IMR-90 (cell line): ENCODE data around the gene LHPP. TPM values are rescaled to one million over a fixed set of nuclear protein-coding genes. Genes with fewer than 3 reads are reported as not detected.

Experiments used
- ATAC-seq: fragments of 200-7000 bp; cut with Tn5 transposase; 2 replicates; pipeline ENCODE4 v1.9.1; 2020; ENCODE audit warnings: low read depth, mild to moderate bottlenecking, moderate library complexity
- BruUV-seq: library from RNA; stranded (reverse); fragments of 400-500 nt; replicated peaks from 2 replicates; lab custom pipeline; 2021; lab: Mats Ljungman, UMichigan
- CTCF ChIA-PET: fragments of 300-600 bp; formaldehyde crosslinking; extraction: SDS; loops from one replicate; lab custom pipeline; 2021; ENCODE audit warnings: antibody characterized with exemption; lab: Yijun Ruan, JAX
- POLR2A ChIA-PET: fragments of 300-600 bp; sonication (Branson Sonifier 250); formaldehyde crosslinking; loops from one replicate; lab custom pipeline; 2022; ENCODE audit warnings: antibody characterized with exemption; ENCODE audit not compliant: unreplicated experiment; lab: Charles Lee
- DNase-seq: peaks from one replicate; pipeline ENCODE4 v3.0.0; 2013
- H2AFZ ChIP-seq: replicated peaks from 2 replicates; pipeline ENCODE3; 2013; ENCODE audit warnings: low read length, mild to moderate bottlenecking; ENCODE audit not compliant: poor library complexity
- H2AK5ac ChIP-seq: 2 replicates; pipeline ENCODE4 v1.6.1; 2013; ENCODE audit warnings: low read depth, low read length, inconsistent platforms
- H2AK9ac ChIP-seq: replicated peaks from 2 replicates; pipeline ENCODE3; 2013; ENCODE audit warnings: mild to moderate bottlenecking, low read depth, low read length, moderate library complexity; ENCODE audit not compliant: poor library complexity
- H2BK120ac ChIP-seq: 2 replicates; pipeline ENCODE4 v1.6.1; 2013; ENCODE audit warnings: low read depth, low read length, inconsistent platforms
- H2BK15ac ChIP-seq: 3 replicates; pipeline ENCODE4 v1.6.1; 2013; ENCODE audit warnings: low read depth, low read length, inconsistent platforms
- H2BK20ac ChIP-seq: 2 replicates; pipeline ENCODE4 v1.6.1; 2013; ENCODE audit warnings: low read depth, mild to moderate bottlenecking, inconsistent platforms, low read length, moderate library complexity
- H2BK5ac ChIP-seq: 2 replicates; pipeline ENCODE4 v1.6.1; 2013; ENCODE audit warnings: mild to moderate bottlenecking, low read depth, low read length, inconsistent platforms; ENCODE audit not compliant: poor library complexity, severe bottlenecking
- H3K14ac ChIP-seq: replicated peaks from 2 replicates; pipeline ENCODE4 v1.6.1; 2013; ENCODE audit warnings: low read depth, low read length, inconsistent platforms
- H3K18ac ChIP-seq: 2 replicates; pipeline ENCODE4 v1.6.1; 2013; ENCODE audit warnings: low read depth, low read length, control low read depth
- H3K23ac ChIP-seq: 2 replicates; pipeline ENCODE4 v1.6.1; 2013; ENCODE audit warnings: low read depth, low read length, inconsistent platforms
- H3K27ac ChIP-seq: 2 replicates; pipeline ENCODE4 v1.5.1; 2013; ENCODE audit warnings: mild to moderate bottlenecking, control low read depth, low read length; ENCODE audit not compliant: insufficient read depth
- H3K27me3 ChIP-seq: 2 replicates; pipeline ENCODE4 v1.6.1; 2013; ENCODE audit warnings: low read length; ENCODE audit not compliant: control insufficient read depth, insufficient read depth
- H3K36me3 ChIP-seq: 2 replicates; pipeline ENCODE4 v1.6.1; 2013; ENCODE audit warnings: low read length, mixed read lengths; ENCODE audit not compliant: control insufficient read depth, insufficient read depth
- H3K4ac ChIP-seq: 2 replicates; pipeline ENCODE4 v1.6.1; 2013; ENCODE audit warnings: low read depth, low read length, inconsistent platforms
- H3K4me1 ChIP-seq: 2 replicates; pipeline ENCODE4 v1.6.1; 2013; ENCODE audit warnings: low read length, mixed read lengths; ENCODE audit not compliant: control insufficient read depth, insufficient read depth
- H3K4me2 ChIP-seq: 2 replicates; pipeline ENCODE4 v1.6.1; 2013; ENCODE audit warnings: low read depth, mild to moderate bottlenecking, control low read depth, low read length, moderate library complexity
- H3K4me3 ChIP-seq: 2 replicates; pipeline ENCODE4 v1.5.1; 2013; ENCODE audit warnings: low read depth, mild to moderate bottlenecking, control low read depth, low read length, moderate library complexity; ENCODE audit not compliant: insufficient read depth
- H3K56ac ChIP-seq: 2 replicates; pipeline ENCODE4 v1.6.1; 2013; ENCODE audit warnings: low read length, inconsistent platforms; ENCODE audit not compliant: insufficient read depth; ENCODE audit errors: extremely low read depth
- H3K79me1 ChIP-seq, 2 experiments: 2 replicates each; pipeline ENCODE4 v1.6.1; 2013; ENCODE audit warnings: low read length in 2 of 2, inconsistent platforms in 1 of 2, low read depth in 1 of 2
- H3K9ac ChIP-seq: 2 replicates; pipeline ENCODE4 v1.6.1; 2013; ENCODE audit warnings: low read depth, low read length, control low read depth
- H3K9me1 ChIP-seq: 2 replicates; pipeline ENCODE4 v1.6.1; 2013; ENCODE audit warnings: low read length, inconsistent platforms; ENCODE audit not compliant: insufficient read depth
- H3K9me3 ChIP-seq: 2 replicates; pipeline ENCODE4 v1.6.1; 2013; ENCODE audit warnings: low read length; ENCODE audit not compliant: control insufficient read depth, insufficient read depth
- H4K20me1 ChIP-seq: 2 replicates; pipeline ENCODE4 v1.6.1; 2013; ENCODE audit warnings: low read length, inconsistent platforms; ENCODE audit not compliant: insufficient read depth
- H4K5ac ChIP-seq: 2 replicates; pipeline ENCODE4 v1.6.1; 2013; ENCODE audit warnings: mild to moderate bottlenecking, low read depth, low read length, control low read depth
- H4K8ac ChIP-seq, 2 experiments: 2 replicates each; pipeline ENCODE4 v1.6.1; 2013; ENCODE audit warnings: low read depth in 2 of 2, low read length in 2 of 2, control low read depth in 1 of 2, inconsistent platforms in 1 of 2
- H4K91ac ChIP-seq: 2 replicates; pipeline ENCODE4 v1.6.1; 2013; ENCODE audit warnings: low read depth, low read length, inconsistent platforms; ENCODE audit not compliant: insufficient read depth
- BHLHE40 ChIP-seq: fragments of 150-350 bp; IDR thresholded peaks from 2 replicates; pipeline ENCODE4 v1.6.1; 2016; ENCODE audit warnings: mild to moderate bottlenecking, low read depth, low read length
- CEBPB ChIP-seq: IDR thresholded peaks from 2 replicates; pipeline ENCODE4 v1.6.1; 2012; ENCODE audit warnings: low read depth, low read length, improper control_type of control experiment
- CHD1 ChIP-seq: IDR thresholded peaks from 2 replicates; pipeline ENCODE4 v1.6.1; 2012; ENCODE audit warnings: low read depth, low read length, improper control_type of control experiment
- CTCF ChIP-seq: conservative IDR thresholded peaks from 2 replicates; pipeline ENCODE4 v1.5.1; 2012; ENCODE audit warnings: mild to moderate bottlenecking, low read depth, low read length, improper control_type of control experiment
- ELK1 ChIP-seq: fragments of 150-350 bp; IDR thresholded peaks from 2 replicates; pipeline ENCODE4 v1.6.1; 2016; ENCODE audit warnings: low read depth, mild to moderate bottlenecking, low read length, moderate library complexity, borderline replicate concordance
- FOS ChIP-seq: fragments of 150-350 bp; IDR thresholded peaks from 2 replicates; pipeline ENCODE4 v1.6.1; 2016; ENCODE audit warnings: low read depth, low read length
- MAFK ChIP-seq: IDR thresholded peaks from 2 replicates; pipeline ENCODE4 v1.6.1; 2012; ENCODE audit warnings: low read depth, low read length, improper control_type of control experiment
- MAZ ChIP-seq: IDR thresholded peaks from 2 replicates; pipeline ENCODE4 v1.6.1; 2012; ENCODE audit warnings: low read depth, mild to moderate bottlenecking, low read length, improper control_type of control experiment, moderate library complexity, borderline replicate concordance
- MXI1 ChIP-seq: IDR thresholded peaks from 2 replicates; pipeline ENCODE4 v1.6.1; 2012; ENCODE audit warnings: low read depth, mild to moderate bottlenecking, low read length, moderate library complexity, borderline replicate concordance
- NFE2L2 ChIP-seq: fragments of 150-350 bp; IDR thresholded peaks from 2 replicates; pipeline ENCODE4 v1.6.1; 2016; ENCODE audit warnings: low read depth, mild to moderate bottlenecking, low read length
- POLR2A ChIP-seq: IDR thresholded peaks from 2 replicates; pipeline ENCODE4 v1.6.1; 2012; ENCODE audit warnings: mild to moderate bottlenecking, low read depth, low read length
- RAD21 ChIP-seq: IDR thresholded peaks from 2 replicates; pipeline ENCODE4 v1.6.1; 2012; ENCODE audit warnings: low read length, improper control_type of control experiment
- RCOR1 ChIP-seq: IDR thresholded peaks from 2 replicates; pipeline ENCODE4 v1.6.1; 2012; ENCODE audit warnings: mild to moderate bottlenecking, low read length, improper control_type of control experiment; ENCODE audit not compliant: insufficient replicate concordance
- RFX5 ChIP-seq: IDR thresholded peaks from 2 replicates; pipeline ENCODE4 v1.8.0; 2012; ENCODE audit warnings: low read depth, mild to moderate bottlenecking, low read length, moderate library complexity
- SMC3 ChIP-seq: fragments of 150-350 bp; IDR thresholded peaks from 2 replicates; pipeline ENCODE4 v1.6.1; 2016; ENCODE audit warnings: low read depth, mild to moderate bottlenecking, antibody characterized with exemption, low read length, moderate library complexity
- USF2 ChIP-seq: fragments of 150-350 bp; IDR thresholded peaks from 2 replicates; pipeline ENCODE4 v1.6.1; 2017; ENCODE audit warnings: mild to moderate bottlenecking, antibody characterized with exemption, low read length, low read depth
- WGBS, 2 experiments: methylation state at CpG; one replicate each; pipeline versions ENCODE4 v1.1.5 to v1.1.7; 2013; ENCODE audit warnings: missing lambda C conversion rate in 2 of 2; ENCODE audit not compliant: insufficient read length in 1 of 2; ENCODE audit errors: extremely low coverage in 2 of 2; 5-methylcytosine and 5-hydroxymethylcytosine counted together
- dilution Hi-C: fragments of 300-500 bp; cut with HindIII; formaldehyde crosslinking; loops from one replicate; pipeline ENCODE4 v1.14.3; 2018; ENCODE audit warnings: low sequenced_read_pairs; ENCODE audit not compliant: unreplicated experiment
- in situ Hi-C: fragments of 300-500 bp; cut with MboI; formaldehyde crosslinking; loops from 3 replicates; pipeline ENCODE4 v1.14.3; 2019; ENCODE audit warnings: low sequenced_read_pairs, inconsistent platforms, mixed read lengths
- intact Hi-C: fragments of 100-400 bp; cut with micrococcal nuclease; formaldehyde crosslinking; loops from 2 replicates; pipeline ENCODE4 v1.10.0; 2022
- polyA plus RNA-seq, 3 experiments: library from polyadenylated mRNA; depleted of rRNA; stranded (reverse); fragments of >200 nt; gene quantifications; 2 replicates each; pipeline ENCODE4 v1.2.3, GENCODE V29; 2012; ENCODE audit warnings: low replicate concordance in 1 of 3
- total RNA-seq: library from RNA; depleted of rRNA; stranded (reverse); fragments of >200 nt; gene quantifications from 2 replicates; pipeline ENCODE4 v1.2.3, GENCODE V29; 2012

Gene LHPP
- total and polyA plus RNA-seq, 2 of the 4 experiments (the other 2 are of a cell fraction): 2.7 to 8.3 TPM

DNA sequence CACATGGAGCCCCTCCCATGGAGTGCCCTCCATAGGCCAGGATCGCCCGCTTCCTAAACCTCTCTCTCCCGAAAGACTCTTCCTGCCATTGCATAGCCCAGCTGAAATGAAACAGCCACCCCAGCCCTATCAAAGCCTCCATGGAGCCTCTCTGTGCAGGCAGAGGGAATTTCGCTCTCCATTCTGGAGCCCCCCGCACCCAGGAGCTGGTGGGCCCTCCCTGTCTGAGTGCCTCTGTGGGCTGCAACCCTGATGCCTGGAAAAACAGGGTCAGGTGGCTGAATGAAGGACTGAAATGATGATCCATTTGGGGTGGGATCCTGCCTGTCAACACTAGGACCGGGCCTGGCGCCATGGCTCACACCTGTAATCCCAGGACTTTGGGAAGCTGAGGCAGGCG lies 176.1 kb downstream of the LHPP start:
- H3K9me3 ChIP-seq: no peaks in the 10 kb centered on the region
- no peak overlapping the region for H3K56ac ChIP-seq
- in situ Hi-C loops: no loop called here
- H3K36me3 ChIP-seq: no peaks in the 10 kb centered on the region
- no peak overlapping the region for H2BK20ac ChIP-seq
- H3K4me3 ChIP-seq: no peak overlapping the region
- no peak overlapping the region for H2BK5ac ChIP-seq
- no peak overlapping the region for H3K23ac ChIP-seq
- ATAC-seq: no peak
- H3K4me1 ChIP-seq: peaks cover 10% of the 10 kb centered on the region; the same call in 1 of the 2 replicates
- H2AK5ac ChIP-seq: no peak overlapping the region
- H3K4me2 ChIP-seq: no peak overlapping the region
- no peak overlapping the region for H2BK15ac ChIP-seq
- H3K9ac ChIP-seq: no peak overlapping the region
- H2AK9ac ChIP-seq: no peak overlapping the region
- no peak overlapping the region for H4K8ac ChIP-seq
- no peak for TF ChIP-seq SMC3
- no peak for TF ChIP-seq USF2
- TF ChIP-seq MAFK: no peak
- no peak for TF ChIP-seq NFE2L2
- TF ChIP-seq BHLHE40: no peak
- TF ChIP-seq MAZ: no peak
- no peak for TF ChIP-seq MXI1
- TF ChIP-seq POLR2A: no peak
- TF ChIP-seq RFX5: no peak
- TF ChIP-seq CHD1: no peak
- TF ChIP-seq CTCF: no peak
- TF ChIP-seq FOS: no peak
- TF ChIP-seq RAD21: no peak
- no peak for TF ChIP-seq ELK1
- no peak for TF ChIP-seq CEBPB
- no peak for TF ChIP-seq RCOR1
- no peak overlapping the region for H2AFZ ChIP-seq
- dilution Hi-C loops: no loop called here
- no peak overlapping the region for H3K14ac ChIP-seq
- H4K20me1 ChIP-seq: peaks cover 3% of the 10 kb centered on the region
- peaks cover 0 to 12% of the 10 kb centered on the region in 2 experiments; a peak in 1 of 4 replicates for H3K79me1 ChIP-seq
- ChIA-PET CTCF (no interaction called here), POLR2A (no interaction called here)
- 100% methylated on average over 3 of the region's 8 CpGs; no CpG with 5 or more reads in 1 of the 2 experiments for WGBS, 2 experiments
- H2BK120ac ChIP-seq: no peak overlapping the region
- no peak overlapping the region for H3K18ac ChIP-seq
- BruUV-seq: no TSS peak
- H4K91ac ChIP-seq: no peak overlapping the region
- H3K27me3 ChIP-seq: no peaks in the 10 kb centered on the region
- intact Hi-C loops: no loop called here
- no peak overlapping the region for H3K4ac ChIP-seq
- no peak overlapping the region for H4K5ac ChIP-seq
- peaks cover 10% of the 10 kb centered on the region for H3K9me1 ChIP-seq
- no peak for DNase-seq
- no peak overlapping the region for H3K27ac ChIP-seq
